HFFc6 (cell line): Measurements from ENCODE around the gene RAD51D. TPM values are rescaled to one million over a fixed set of nuclear protein-coding genes. Genes with fewer than 3 reads are reported as not detected.
A peak's percentile ranks its signal among the peaks of the same experiment; 100 is the strongest.

Source experiments
- DNase-seq: peaks from one replicate; pipeline ENCODE4 v3.0.0-alpha.2; 2018
- H3K27ac Mint-ChIP-seq: 2 replicates; pipeline ENCODE4 v1.8.0; 2020; ENCODE audit warnings: mild to moderate bottlenecking, mixed read lengths
- H3K27me3 Mint-ChIP-seq: 2 replicates; pipeline ENCODE4 v1.8.0; 2021; ENCODE audit warnings: mild to moderate bottlenecking, moderate library complexity, mixed read lengths; ENCODE audit not compliant: insufficient read depth
- H3K36me3 Mint-ChIP-seq: 2 replicates; pipeline ENCODE4 v1.8.0; 2021; ENCODE audit warnings: low read depth, mixed read lengths
- H3K4me1 Mint-ChIP-seq: 2 replicates; pipeline ENCODE4 v1.8.0; 2020; ENCODE audit warnings: low read depth, mixed read lengths
- H3K4me3 Mint-ChIP-seq: 2 replicates; pipeline ENCODE4 v1.8.0; 2020; ENCODE audit warnings: mild to moderate bottlenecking, moderate library complexity, mixed read lengths
- H3K9me3 Mint-ChIP-seq: 2 replicates; pipeline ENCODE4 v1.8.0; 2020; ENCODE audit warnings: mild to moderate bottlenecking, mixed read lengths
- total RNA-seq, 6 experiments: library from RNA; stranded (reverse); fragmentation: NEBNext Ultra II Directional; extraction: Animal tissue kit (Norgen Biotek cat#: 25700); gene quantifications; 2 replicates in 1 of 6; 3 replicates in 5 of 6; pipeline ENCODE4 v1.2.3, GENCODE V29; 2021
- TF ChIP-seq, protein P1 (sequence below): fragments of 200-600 bp; sonication (generic); IDR thresholded peaks from 2 replicates; pipeline ENCODE4 v1.5.0; 2021; ENCODE audit warnings: antibody characterized with exemption, mild to moderate bottlenecking

The RAD51D gene
- total RNA-seq, 6 experiments from 2014 or later = 8.9 to 14.1 (median 12.7) TPM

DNA sequence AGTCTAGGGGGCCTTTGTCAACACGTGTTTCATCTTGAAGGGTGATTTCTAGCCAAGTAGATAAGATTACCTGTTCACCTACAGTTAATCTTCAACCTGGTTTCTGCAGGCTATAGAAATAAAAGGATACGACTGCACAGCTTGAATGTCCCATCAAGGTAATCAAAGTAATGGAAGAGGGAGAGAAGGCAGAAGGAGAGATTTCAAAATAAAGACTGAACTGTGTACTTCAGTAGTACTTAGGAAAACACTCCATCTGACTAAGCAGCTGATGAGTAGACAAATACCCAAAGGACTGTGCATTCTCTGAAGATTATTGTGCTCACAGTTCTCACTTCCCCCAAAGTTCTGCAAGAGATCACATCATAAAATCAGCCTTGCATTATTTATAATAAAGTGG, 50.3 kb downstream of the RAD51D start:
- no peaks in the 10 kb centered on the region for H3K36me3 Mint-ChIP-seq
- H3K4me1 Mint-ChIP-seq = peaks cover 33% of the 10 kb centered on the region
- peak overlapping the region; percentile 19 for H3K27ac Mint-ChIP-seq
- H3K27me3 Mint-ChIP-seq = peaks cover 1% of the 10 kb centered on the region; the same call in 1 of the 2 replicates
- H3K4me3 Mint-ChIP-seq = no peak overlapping the region
- TF ChIP-seq, protein P1, sequence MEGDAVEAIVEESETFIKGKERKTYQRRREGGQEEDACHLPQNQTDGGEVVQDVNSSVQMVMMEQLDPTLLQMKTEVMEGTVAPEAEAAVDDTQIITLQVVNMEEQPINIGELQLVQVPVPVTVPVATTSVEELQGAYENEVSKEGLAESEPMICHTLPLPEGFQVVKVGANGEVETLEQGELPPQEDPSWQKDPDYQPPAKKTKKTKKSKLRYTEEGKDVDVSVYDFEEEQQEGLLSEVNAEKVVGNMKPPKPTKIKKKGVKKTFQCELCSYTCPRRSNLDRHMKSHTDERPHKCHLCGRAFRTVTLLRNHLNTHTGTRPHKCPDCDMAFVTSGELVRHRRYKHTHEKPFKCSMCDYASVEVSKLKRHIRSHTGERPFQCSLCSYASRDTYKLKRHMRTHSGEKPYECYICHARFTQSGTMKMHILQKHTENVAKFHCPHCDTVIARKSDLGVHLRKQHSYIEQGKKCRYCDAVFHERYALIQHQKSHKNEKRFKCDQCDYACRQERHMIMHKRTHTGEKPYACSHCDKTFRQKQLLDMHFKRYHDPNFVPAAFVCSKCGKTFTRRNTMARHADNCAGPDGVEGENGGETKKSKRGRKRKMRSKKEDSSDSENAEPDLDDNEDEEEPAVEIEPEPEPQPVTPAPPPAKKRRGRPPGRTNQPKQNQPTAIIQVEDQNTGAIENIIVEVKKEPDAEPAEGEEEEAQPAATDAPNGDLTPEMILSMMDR = no peak
- no peaks in the 10 kb centered on the region for H3K9me3 Mint-ChIP-seq
- peak; percentile 41 for DNase-seq

DNA sequence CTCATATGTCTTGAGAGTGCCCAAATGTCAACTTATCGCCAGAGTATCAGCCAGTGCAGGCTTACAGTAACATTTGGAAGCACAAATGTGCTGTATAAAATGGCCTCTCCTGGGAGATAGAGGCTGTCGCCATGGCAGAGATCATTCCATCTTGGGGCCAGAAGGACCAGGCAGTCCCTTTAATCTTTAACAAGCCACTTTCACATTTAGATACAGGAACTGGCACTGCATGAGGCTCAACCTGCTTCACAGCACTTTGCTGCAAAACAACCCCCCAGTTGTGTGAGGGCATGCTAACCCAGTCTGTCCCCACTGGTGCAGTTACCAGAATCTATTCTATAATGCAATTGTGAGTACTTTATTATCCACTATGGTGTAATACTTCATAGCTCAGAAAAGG, 51.4 kb downstream of the RAD51D start:
- Mint-ChIP-seq H3K4me3 (no peak overlapping the region), H3K9me3 (no peaks in the 10 kb centered on the region), H3K36me3 (no peaks in the 10 kb centered on the region), H3K4me1 (peaks cover 39% of the 10 kb centered on the region), H3K27ac (no peak overlapping the region), H3K27me3 (peaks cover 1% of the 10 kb centered on the region; the same call in 1 of the 2 replicates)
- DNase-seq = no peak
- TF ChIP-seq, protein P1 = no peak

DNA sequence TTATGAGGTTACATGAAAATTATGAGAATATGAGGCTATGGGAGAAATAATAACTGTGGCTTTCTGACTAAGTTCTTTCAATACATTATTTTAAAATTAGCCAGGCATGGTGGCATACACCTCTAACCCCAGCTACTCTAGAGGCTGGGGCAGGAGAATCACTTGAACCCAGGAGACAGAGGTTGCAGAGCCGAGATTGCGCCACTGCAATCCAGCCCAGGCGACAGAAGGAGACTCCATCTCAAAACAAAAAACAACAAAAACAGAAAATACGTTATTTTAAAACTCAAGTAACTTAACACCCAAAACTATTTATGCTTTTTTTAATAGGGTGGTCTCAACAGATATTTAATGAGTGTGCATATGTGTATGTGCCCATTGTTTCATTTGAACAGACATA, 53.8 kb downstream of the RAD51D start:
- Mint-ChIP-seq H3K4me1 (peaks cover 50% of the 10 kb centered on the region), H3K4me3 (no peak overlapping the region)
- DNase-seq = no peak

DNA sequence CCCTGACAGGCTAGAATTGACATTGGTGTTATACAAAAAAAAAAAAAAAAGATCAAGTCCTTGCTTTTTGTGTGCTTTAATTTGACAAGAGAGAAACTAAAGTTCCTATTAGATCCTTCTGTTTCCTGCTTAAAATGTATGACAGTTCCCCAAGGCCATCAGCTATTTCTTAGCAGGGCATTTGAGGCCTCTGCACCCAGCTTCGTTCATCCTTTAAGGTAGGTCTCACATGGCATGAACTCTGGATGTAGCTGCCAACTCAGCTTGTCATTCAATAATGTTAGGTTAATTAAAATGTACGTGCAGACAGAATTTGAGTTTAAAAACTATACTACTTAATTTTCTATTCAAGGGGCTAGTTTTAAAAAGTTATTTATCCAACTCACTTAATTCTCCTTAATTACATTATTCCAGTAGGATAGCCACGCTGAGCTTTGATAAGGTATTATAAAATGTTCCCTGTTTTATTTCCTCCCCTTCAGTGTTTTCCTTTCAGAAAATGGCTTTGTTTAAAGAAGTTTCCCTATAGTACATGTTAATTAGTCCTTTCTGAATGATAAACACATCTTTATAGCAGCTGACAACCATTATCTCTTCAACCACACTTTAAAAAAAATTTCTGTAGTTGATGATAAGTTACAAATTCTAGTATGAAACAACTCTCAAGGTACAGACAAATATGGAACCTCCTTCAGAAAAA, 55.0 kb downstream of the RAD51D start:
- TF ChIP-seq, protein P1 = no peak
- H3K36me3 Mint-ChIP-seq = peaks cover 20% of the 10 kb centered on the region
- peak overlapping the region; percentile 81 for H3K4me3 Mint-ChIP-seq
- H3K27me3 Mint-ChIP-seq = peaks cover 1% of the 10 kb centered on the region; the same call in 1 of the 2 replicates
- peaks cover 46% of the 10 kb centered on the region for H3K4me1 Mint-ChIP-seq
- no peaks in the 10 kb centered on the region for H3K9me3 Mint-ChIP-seq
- peak overlapping the region; percentile 99 for H3K27ac Mint-ChIP-seq
- no peak for DNase-seq

More for the DNA sequence above, 53.8 kb downstream of the RAD51D start:
- Mint-ChIP-seq H3K36me3 (peaks cover 8% of the 10 kb centered on the region), H3K27ac (no peak overlapping the region), H3K27me3 (peaks cover 1% of the 10 kb centered on the region; the same call in 1 of the 2 replicates), H3K9me3 (no peaks in the 10 kb centered on the region)
- TF ChIP-seq, protein P1 = no peak

DNA sequence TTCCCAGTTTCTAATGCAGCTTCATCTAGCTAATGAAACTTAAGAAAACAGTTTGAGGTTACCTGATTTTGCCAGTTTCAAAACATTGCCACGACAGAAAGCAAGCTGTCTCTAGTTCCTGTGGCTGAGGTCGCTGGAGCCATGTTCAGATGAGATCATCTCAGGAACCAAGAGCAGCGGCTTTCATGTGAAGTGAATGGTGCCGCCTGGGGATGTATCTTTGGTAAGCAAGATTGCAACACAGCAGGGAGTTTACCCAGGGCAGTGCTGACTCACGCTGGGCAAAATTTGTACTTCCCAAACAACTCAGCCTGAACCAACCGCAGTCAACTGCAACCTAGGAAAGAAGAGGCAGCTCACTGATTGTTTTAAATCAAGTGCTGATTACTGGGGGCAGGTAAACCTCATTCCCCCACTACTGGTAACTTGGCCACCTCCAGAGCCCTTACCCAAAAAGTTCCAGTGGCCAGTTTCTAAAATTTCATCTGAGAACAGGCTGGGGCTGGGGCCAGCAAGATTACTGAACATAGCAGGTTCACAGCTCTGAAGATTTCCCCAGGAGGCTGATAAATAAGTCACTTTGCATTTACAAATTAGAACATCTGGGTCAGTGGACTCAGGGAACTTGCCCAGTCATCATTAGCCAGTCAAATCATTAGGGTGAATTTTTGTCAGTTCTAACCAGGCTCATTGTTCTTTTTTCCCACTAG, 56.0 kb downstream of the RAD51D start, which contains the start of gene RFFL:
TSS of gene RFFL (minus strand) at position 194 of the 710 bp plus-strand sequence. CDS start 37,154 bp downstream, outside the sequence.
- Mint-ChIP-seq H3K27me3 (peaks cover 1% of the 10 kb centered on the region; the same call in 1 of the 2 replicates), H3K4me1 (peaks cover 36% of the 10 kb centered on the region), H3K27ac (peak within 1 kb of the TSS; percentile 99), H3K4me3 (peak within 1 kb of the TSS; percentile 81), H3K9me3 (no peaks in the 10 kb centered on the region), H3K36me3 (peaks cover 26% of the 10 kb centered on the region)
- DNase-seq = peak; percentile 98
- TF ChIP-seq, protein P1 = no peak; the same call in 1 of the 2 replicates
